Hematopoietic multipotent progenitor cell (in vitro differentiated cells): Measurements from ENCODE around the gene BAHCC1. TPM values are rescaled to one million over a fixed set of nuclear protein-coding genes. Genes with fewer than 3 reads are reported as not detected.

ENCODE experiments used
- DNase-seq, 3 donors: peaks; one replicate each; pipeline ENCODE4 v3.0.0-alpha.2; 2011 to 2015; ENCODE audit warnings: low read depth in 2 of 3, low spot score in 2 of 3
- total RNA-seq: library from RNA; depleted of rRNA; stranded (reverse); fragments of >200 nt; gene quantifications from one replicate; pipeline ENCODE4 v1.2.3, GENCODE V29; 2012

Gene BAHCC1
- total RNA-seq, 1 donor: 21.3 TPM

- DNase-seq: no peak
These were observed 28.6 kb upstream of the BAHCC1 start for GRCh38 chr17:81366648-81367047.

- no peak for DNase-seq
These were observed 28.1 kb upstream of the BAHCC1 start for GRCh38 chr17:81367171-81367570.

GRCh38 chr17:81368161-81369022, 26.9 kb upstream of the BAHCC1 start:
- no peak for DNase-seq

GRCh38 chr17:81370294-81370693, 25.0 kb upstream of the BAHCC1 start:
- no peak for DNase-seq

GRCh38 chr17:81371910-81372760, 23.1 kb upstream of the BAHCC1 start:
- peak in 1 of 3 donors; percentile 62 for DNase-seq

GRCh38 chr17:81373536-81374160, 21.6 kb upstream of the BAHCC1 start:
- no peak for DNase-seq

- DNase-seq: no peak
These were observed 20.4 kb upstream of the BAHCC1 start for GRCh38 chr17:81374890-81375289.

GRCh38 chr17:81376946-81377714, 18.1 kb upstream of the BAHCC1 start:
- DNase-seq: no peak

GRCh38 chr17:81378941-81379511, 16.2 kb upstream of the BAHCC1 start:
- no peak for DNase-seq

GRCh38 chr17:81379523-81379942, 15.7 kb upstream of the BAHCC1 start:
- DNase-seq: no peak

- DNase-seq: no peak
These were observed 15.1 kb upstream of the BAHCC1 start for GRCh38 chr17:81380131-81380530.

GRCh38 chr17:81380666-81381518, 14.4 kb upstream of the BAHCC1 start:
- DNase-seq: no peak

GRCh38 chr17:81381632-81382577, 13.4 kb upstream of the BAHCC1 start:
- DNase-seq: no peak

GRCh38 chr17:81382851-81383250, 12.4 kb upstream of the BAHCC1 start:
- no peak for DNase-seq

- DNase-seq: no peak
These were observed 11.5 kb upstream of the BAHCC1 start for GRCh38 chr17:81383504-81384421.

GRCh38 chr17:81384929-81385319, 10.3 kb upstream of the BAHCC1 start:
- DNase-seq: no peak
